Sigmoid colon (tissue), 7 donors: ENCODE results near the gene FHL2. TPM values are rescaled to one million over a fixed set of nuclear protein-coding genes. Genes with fewer than 3 reads are reported as not detected.

ENCODE experiments used
- DNase-seq: peaks from one replicate; pipeline ENCODE4 v3.0.0-alpha.2; 2019
- H3K27ac ChIP-seq, 4 donors: fragments of 200-600 bp; sonication (generic); one replicate each; pipeline ENCODE4 v1.5.1; 2016 to 2019; ENCODE audit warnings: mild to moderate bottlenecking in 1 of 4
- H3K27me3 ChIP-seq, 3 donors: fragments of 200-600 bp; sonication (generic); one replicate each; pipeline ENCODE4 v1.5.1; 2019; ENCODE audit warnings: mild to moderate bottlenecking in 1 of 3
- H3K36me3 ChIP-seq, 4 donors: fragments of 200-600 bp; sonication (generic); one replicate each; pipeline ENCODE4 v1.5.1; 2016 to 2019
- H3K4me1 ChIP-seq, 4 donors: fragments of 200-600 bp; sonication (generic); one replicate each; pipeline ENCODE4 v1.5.1; 2017 to 2019
- H3K4me3 ChIP-seq, 4 donors: fragments of 200-600 bp; sonication (generic); one replicate each; pipeline ENCODE4 v1.5.1; 2017 to 2019; ENCODE audit warnings: mild to moderate bottlenecking in 2 of 4, moderate library complexity in 1 of 4
- H3K9me3 ChIP-seq, 4 donors: fragments of 200-600 bp in 3 of 4; sonication (generic) in 3 of 4; one replicate each; pipeline versions ENCODE4 v1.5.1 to v1.6.1; 2013 to 2019
- CTCF ChIP-seq, 4 experiments: fragments of 450-650 bp in 3 of 4; fragments of 200-600 bp in 1 of 4; IDR thresholded peaks; one replicate each; pipeline ENCODE4 v1.5.1; 2016 to 2019; ENCODE audit warnings: antibody characterized with exemption in 4 of 4, mild to moderate bottlenecking in 3 of 4, moderate library complexity in 2 of 4
- EP300 ChIP-seq, 4 donors: sonication (generic); formaldehyde crosslinking; IDR thresholded peaks; one replicate each; pipeline ENCODE4 v1.6.1; 2017; ENCODE audit warnings: antibody characterized with exemption in 4 of 4
- POLR2A ChIP-seq, 2 donors: fragments of 450-650 bp; IDR thresholded peaks; one replicate each; pipeline ENCODE4 v1.6.1; 2016; ENCODE audit warnings: antibody characterized with exemption in 2 of 2, mild to moderate bottlenecking in 2 of 2, moderate library complexity in 2 of 2
- POLR2AphosphoS5 ChIP-seq, 4 donors: sonication (generic); formaldehyde crosslinking; IDR thresholded peaks; one replicate each; pipeline ENCODE4 v1.6.1; 2017; ENCODE audit warnings: antibody characterized with exemption in 4 of 4
- WGBS, 2 donors: extraction: QIAGEN DNeasy Blood & Tissue Kit; methylation state at CpG; one replicate each; pipeline ENCODE4 v1.1.7; 2013; 5-methylcytosine and 5-hydroxymethylcytosine counted together
- intact Hi-C: fragments of 100-400 bp; cut with DNase I; formaldehyde crosslinking; loops from one replicate; pipeline ENCODE4 v1.15.1; 2023
- polyA plus RNA-seq, 3 donors: library from polyadenylated mRNA; stranded (reverse); fragments of 200-250 nt; gene quantifications; one replicate each; pipeline ENCODE4 v1.2.3, GENCODE V29; 2013
- total RNA-seq, 4 donors: library from RNA; depleted of rRNA; stranded (reverse); fragments of >200 nt; gene quantifications; one replicate each; pipeline ENCODE4 v1.1.0, GENCODE V29; 2016
- donor health status: healthy with polysubstance abuse.
- donor health status: Bipolar disorder and iron deficiency.
- donor health status: healthy.

FHL2 gene
- total and polyA plus RNA-seq, 7 donors = 62.0 to 210 (median 98.8) TPM

DNA sequence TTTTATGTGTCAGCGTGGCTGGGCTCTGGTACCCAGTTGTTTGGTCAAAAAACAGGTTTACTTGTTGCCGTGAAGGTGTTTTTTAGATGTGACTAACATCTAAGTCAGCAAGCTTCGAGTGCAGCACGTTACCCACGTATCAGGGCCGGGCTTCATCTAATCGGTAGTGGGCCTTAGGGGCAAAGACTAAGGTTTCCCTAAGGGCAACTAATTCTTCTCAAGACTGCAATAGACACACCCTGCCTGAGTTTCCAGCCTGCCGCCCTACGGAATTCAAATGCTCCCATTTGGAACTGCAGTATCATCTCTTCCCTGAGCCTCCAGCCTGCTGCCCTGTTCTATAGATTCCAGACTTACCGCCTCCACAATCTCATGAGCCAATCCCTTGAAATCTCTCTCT is 27.7 kb downstream of the FHL2 start:
- no peak for DNase-seq
- Histone ChIP-seq H3K36me3 (peaks cover 0 to 57% (median 6%) of the 10 kb centered on the region in 4 donors), H3K27me3 (no peaks in the 10 kb centered on the region), H3K9me3 (no peaks in the 10 kb centered on the region), H3K4me3 (no peak overlapping the region), H3K4me1 (peaks cover 0 to 41% (median 29%) of the 10 kb centered on the region in 4 donors), H3K27ac (no peak overlapping the region)
- WGBS, 2 donors = 92 to 95% methylated on average over 10 of the region's 10 CpGs
- TF ChIP-seq EP300 (IDR thresholded peaks at IDR 0.05) (no peak), POLR2AphosphoS5 (IDR thresholded peaks at IDR 0.05) (no peak), POLR2A (IDR thresholded peaks at IDR 0.05) (no peak), CTCF (IDR thresholded peaks at IDR 0.05) (no peak)
- intact Hi-C loops = loop anchor here (5.0 to 10.0 kb wide), 2 partner anchors 71 to 664 kb away; no protein-coding TSS in a partner anchor

DNA sequence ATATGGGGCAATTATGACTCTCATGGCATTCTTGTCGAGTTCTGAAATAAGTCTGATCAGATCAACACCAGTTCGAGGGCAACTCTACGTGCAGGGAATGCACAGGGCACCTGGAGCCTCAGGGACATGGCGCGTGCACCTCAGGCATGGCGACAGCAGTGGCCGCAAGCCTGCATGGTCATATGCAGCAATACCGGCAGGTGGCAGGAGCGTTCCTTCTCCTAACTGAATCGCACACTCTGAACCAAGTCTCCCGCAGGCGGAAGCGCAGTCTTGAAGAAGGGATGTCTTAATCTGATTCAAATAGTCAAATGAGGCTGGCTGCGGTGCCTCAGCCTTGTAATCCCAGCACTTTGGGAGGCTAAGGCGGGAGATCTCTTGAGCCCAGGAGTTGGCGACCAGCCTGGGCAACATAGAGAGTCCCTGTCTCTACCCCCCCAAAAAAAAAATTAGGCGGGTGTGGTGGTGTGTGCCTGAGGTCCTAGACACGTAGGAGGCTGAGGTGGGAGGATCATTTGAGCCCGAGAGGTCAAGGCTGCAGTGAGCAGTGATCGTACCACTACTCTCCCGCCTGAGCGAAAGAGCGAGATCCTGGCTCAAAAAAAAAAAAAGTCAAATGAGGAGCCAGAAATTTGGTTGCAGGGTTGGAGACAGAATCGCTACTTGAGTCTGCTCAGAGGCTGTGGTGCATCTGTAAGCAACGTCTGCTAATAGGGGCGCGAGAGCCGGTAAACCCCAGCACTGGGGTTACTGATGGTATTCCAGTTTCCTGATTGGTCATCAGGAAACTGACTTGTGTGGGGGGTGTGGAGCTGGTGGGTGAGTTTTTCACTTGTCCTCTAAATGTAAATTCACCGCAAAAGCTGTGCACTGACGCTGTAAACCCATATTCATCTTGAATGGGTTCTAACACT is 28.8 kb downstream of the FHL2 start:
- Histone ChIP-seq H3K4me1 (peaks cover 0 to 39% (median 28%) of the 10 kb centered on the region in 4 donors), H3K27me3 (no peaks in the 10 kb centered on the region), H3K36me3 (peaks cover 0 to 61% (median 9%) of the 10 kb centered on the region in 4 donors), H3K27ac (no peak overlapping the region), H3K4me3 (no peak overlapping the region), H3K9me3 (no peaks in the 10 kb centered on the region)
- intact Hi-C loops = loop anchor here (1.0 to 10.0 kb wide), 4 partner anchors 72 to 665 kb away; no protein-coding TSS in a partner anchor
- peak; percentile 93 for DNase-seq
- WGBS, 2 donors = 43 to 45% methylated on average over 30 of the region's 30 CpGs
- TF ChIP-seq POLR2AphosphoS5 (IDR thresholded peaks at IDR 0.05) (peak in 1 of 4 donors; percentile 28), CTCF (IDR thresholded peaks at IDR 0.05) (peak; percentile 87 to 96 (median 90)), POLR2A (IDR thresholded peaks at IDR 0.05) (no peak), EP300 (IDR thresholded peaks at IDR 0.05) (no peak)

- no peak for DNase-seq
- 32 to 63% methylated on average over 8 of the region's 8 CpGs for WGBS, 2 donors
- Histone ChIP-seq H3K4me3 (no peak overlapping the region), H3K4me1 (peaks cover 0 to 27% (median 20%) of the 10 kb centered on the region in 4 donors), H3K36me3 (peaks cover 0 to 71% (median 13%) of the 10 kb centered on the region in 4 donors), H3K27me3 (no peaks in the 10 kb centered on the region), H3K27ac (no peak overlapping the region), H3K9me3 (no peaks in the 10 kb centered on the region)
- TF ChIP-seq POLR2A (IDR thresholded peaks at IDR 0.05) (no peak), POLR2AphosphoS5 (IDR thresholded peaks at IDR 0.05) (no peak), CTCF (IDR thresholded peaks at IDR 0.05) (no peak), EP300 (IDR thresholded peaks at IDR 0.05) (no peak)
- intact Hi-C loops = loop anchor here (5.0 kb wide), 1 partner anchor 173 kb away; no protein-coding TSS in a partner anchor
These were observed 30.0 kb downstream of the FHL2 start for GRCh38 chr2:105368759-105369408.

DNA sequence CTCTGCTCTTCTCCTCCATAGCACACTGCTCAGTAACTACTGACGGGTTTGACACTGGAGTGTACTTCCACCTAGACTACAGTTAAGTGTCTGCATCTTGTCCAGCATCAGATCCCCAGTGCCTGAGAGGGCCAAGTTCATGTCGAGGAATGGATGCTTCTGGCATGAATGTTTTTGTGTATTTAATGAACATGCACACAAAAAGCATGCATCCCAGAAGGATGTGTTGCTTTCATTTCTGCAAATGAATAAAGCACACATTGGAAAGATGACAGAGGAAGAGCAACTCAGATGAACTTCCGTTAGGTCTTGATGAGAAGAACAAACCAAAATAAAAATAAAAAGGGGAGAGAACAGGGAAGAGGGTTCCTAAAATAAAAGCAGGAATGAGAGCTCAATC is 33.6 kb downstream of the FHL2 start:
- Histone ChIP-seq H3K36me3 (peaks cover 6 to 91% (median 38%) of the 10 kb centered on the region in 4 donors), H3K27ac (no peak overlapping the region), H3K27me3 (no peaks in the 10 kb centered on the region), H3K4me1 (peaks cover 0 to 11% (median 6%) of the 10 kb centered on the region in 4 donors), H3K4me3 (no peak overlapping the region), H3K9me3 (no peaks in the 10 kb centered on the region)
- TF ChIP-seq EP300 (IDR thresholded peaks at IDR 0.05) = no peak
- TF ChIP-seq POLR2A (IDR thresholded peaks at IDR 0.05) = no peak
- no peak for TF ChIP-seq CTCF (IDR thresholded peaks at IDR 0.05)
- no peak for TF ChIP-seq POLR2AphosphoS5 (IDR thresholded peaks at IDR 0.05)
- intact Hi-C loops = loop anchor here (5.0 kb wide), 1 partner anchor 177 kb away; no protein-coding TSS in a partner anchor
- no peak for DNase-seq
- 82 to 84% methylated on average over 3 of the region's 3 CpGs for WGBS, 2 donors
